ENCODE data around the gene RTN4RL1.

RTN4RL1 gene

GRCh38 chr17:1914661-1915083, 110.5 kb downstream of the RTN4RL1 start:
- H2AFZ ChIP-seq (ENCODE audit: low read depth, low read length, severe bottlenecking), result no peak overlapping the region
- H3K79me2 ChIP-seq (ENCODE audit: insufficient read depth, low read length), result no peaks in the 10 kb centered on the region
- H3K4me3 ChIP-seq (ENCODE audit: insufficient read depth, low read length, poor library complexity, severe bottlenecking), result no peak overlapping the region
- no peaks in the 10 kb centered on the region for H3K9me2 ChIP-seq (replicated peaks; ENCODE audit: insufficient read depth, low read length)
- H3K27me3 ChIP-seq (ENCODE audit: low read length), result no peaks in the 10 kb centered on the region
- TF ChIP-seq CTCF (IDR thresholded peaks at IDR 0.05; ENCODE audit: insufficient read depth, low read length, poor library complexity, severe bottlenecking) (no peak), EZH2phosphoT487 (conservative IDR thresholded peaks at IDR 0.05; ENCODE audit: low read length) (no peak)
- H3K27ac ChIP-seq (ENCODE audit: low read depth, low read length), result no peak overlapping the region
- H3K9me3 ChIP-seq (ENCODE audit: insufficient read depth, low read length), result no peaks in the 10 kb centered on the region
- no peaks in the 10 kb centered on the region for H4K20me1 ChIP-seq (ENCODE audit: low read depth, low read length)
- H3K4me2 ChIP-seq (ENCODE audit: low read depth, low read length, poor library complexity, severe bottlenecking), result no peak overlapping the region
- no peak overlapping the region for H3K9ac ChIP-seq (ENCODE audit: low read length)
- H3F3A ChIP-seq (ENCODE audit: insufficient read depth), result no peaks in the 10 kb centered on the region
- no peaks in the 10 kb centered on the region for H3K36me3 ChIP-seq (ENCODE audit: low read length)

GRCh38 chr17:1913702-1914101, 111.4 kb downstream of the RTN4RL1 start:
- H3K27me3 ChIP-seq (ENCODE audit: low read length), result no peaks in the 10 kb centered on the region
- no peaks in the 10 kb centered on the region for H3K9me3 ChIP-seq (ENCODE audit: insufficient read depth, low read length)
- H3K79me2 ChIP-seq (ENCODE audit: insufficient read depth, low read length), result no peaks in the 10 kb centered on the region
- no peaks in the 10 kb centered on the region for H4K20me1 ChIP-seq (ENCODE audit: low read depth, low read length)
- H3K27ac ChIP-seq (ENCODE audit: low read depth, low read length), result no peak overlapping the region
- H3K4me3 ChIP-seq (ENCODE audit: insufficient read depth, low read length, poor library complexity, severe bottlenecking), result no peak overlapping the region
- no peaks in the 10 kb centered on the region for H3F3A ChIP-seq (ENCODE audit: insufficient read depth)
- no peak for TF ChIP-seq CTCF (IDR thresholded peaks at IDR 0.05; ENCODE audit: insufficient read depth, low read length, poor library complexity, severe bottlenecking)
- no peak for TF ChIP-seq EZH2phosphoT487 (conservative IDR thresholded peaks at IDR 0.05; ENCODE audit: low read length)
- H3K9me2 ChIP-seq (replicated peaks; ENCODE audit: insufficient read depth, low read length), result no peaks in the 10 kb centered on the region
- no peak overlapping the region for H2AFZ ChIP-seq (ENCODE audit: low read depth, low read length, severe bottlenecking)
- H3K9ac ChIP-seq (ENCODE audit: low read length), result no peak overlapping the region
- no peaks in the 10 kb centered on the region for H3K36me3 ChIP-seq (ENCODE audit: low read length)
- H3K4me2 ChIP-seq (ENCODE audit: low read depth, low read length, poor library complexity, severe bottlenecking), result no peak overlapping the region

- Histone ChIP-seq H3K4me3 (ENCODE audit: insufficient read depth, low read length, poor library complexity, severe bottlenecking) (no peak overlapping the region), H3K9ac (ENCODE audit: low read length) (no peak overlapping the region), H3K79me2 (ENCODE audit: insufficient read depth, low read length) (no peaks in the 10 kb centered on the region), H3K9me2 (replicated peaks; ENCODE audit: insufficient read depth, low read length) (no peaks in the 10 kb centered on the region), H3K27ac (ENCODE audit: low read depth, low read length) (no peak overlapping the region), H2AFZ (ENCODE audit: low read depth, low read length, severe bottlenecking) (no peak overlapping the region), H3K4me2 (ENCODE audit: low read depth, low read length, poor library complexity, severe bottlenecking) (no peak overlapping the region), H3K27me3 (ENCODE audit: low read length) (no peaks in the 10 kb centered on the region), H3K36me3 (ENCODE audit: low read length) (no peaks in the 10 kb centered on the region), H3F3A (ENCODE audit: insufficient read depth) (no peaks in the 10 kb centered on the region), H4K20me1 (ENCODE audit: low read depth, low read length) (no peaks in the 10 kb centered on the region), H3K9me3 (ENCODE audit: insufficient read depth, low read length) (no peaks in the 10 kb centered on the region)
- no peak for TF ChIP-seq CTCF (IDR thresholded peaks at IDR 0.05; ENCODE audit: insufficient read depth, low read length, poor library complexity, severe bottlenecking)
- TF ChIP-seq EZH2phosphoT487 (conservative IDR thresholded peaks at IDR 0.05; ENCODE audit: low read length), result no peak
These were observed 113.0 kb downstream of the RTN4RL1 start for GRCh38 chr17:1912146-1912545.

Measured in SU-DHL-6 (cell line).